HG03558 (cell line): ENCODE measurements around the gene PHTF2.

Experiments
- ATAC-seq: cut with Tn5 transposase; IDR thresholded peaks from one replicate; pipeline ENCODE4 v1.9.1; 2021; ENCODE audit warnings: moderate number of reproducible peaks; ENCODE audit not compliant: unreplicated experiment; ENCODE audit errors: extremely low read depth

The PHTF2 gene

GRCh38 chr7:77791336-77791735 is 7.2 kb upstream of the PHTF2 start:
- ATAC-seq = no peak

DNA sequence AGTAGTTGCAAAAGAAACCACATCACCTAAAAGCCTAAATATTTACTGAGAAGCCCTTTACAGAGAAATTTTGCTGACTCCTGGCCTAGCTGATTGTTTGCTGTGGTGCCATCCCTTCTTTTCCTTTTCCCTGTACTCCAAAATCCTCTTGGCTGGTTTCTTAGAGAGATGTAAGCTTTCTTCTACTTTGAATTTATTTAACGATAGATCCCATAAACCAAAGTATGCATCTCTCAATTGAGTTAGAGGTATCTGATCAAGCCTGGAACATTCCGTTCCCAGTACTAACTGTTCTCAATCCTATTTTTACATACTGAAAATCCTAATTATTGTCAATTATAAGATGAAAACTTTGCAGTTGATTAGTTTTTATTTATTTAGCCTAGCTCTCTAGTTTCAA is 6.6 kb upstream of the PHTF2 start:
- no peak for ATAC-seq

- no peak for ATAC-seq
These were observed 4.6 kb upstream of the PHTF2 start for GRCh38 chr7:77794000-77794399.

DNA sequence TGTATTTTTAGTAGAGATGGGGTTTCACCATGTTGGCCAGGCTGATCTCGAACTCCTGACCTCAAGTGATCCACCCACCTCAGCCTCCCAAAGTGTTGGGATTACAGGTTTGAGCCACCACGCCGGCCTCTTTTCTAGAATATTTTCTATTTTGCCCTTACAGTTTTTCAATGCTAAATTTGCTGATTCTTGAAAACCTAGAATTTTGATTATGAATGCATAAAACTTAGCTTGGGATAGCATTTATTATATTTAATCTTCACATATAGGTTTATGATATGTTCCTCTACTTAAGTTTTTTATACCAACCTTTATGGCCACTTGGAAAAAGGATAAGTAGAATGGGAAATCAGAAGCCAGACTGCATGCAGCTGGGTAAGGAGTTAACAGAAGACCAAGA is 2.5 kb upstream of the PHTF2 start:
- no peak for ATAC-seq

DNA sequence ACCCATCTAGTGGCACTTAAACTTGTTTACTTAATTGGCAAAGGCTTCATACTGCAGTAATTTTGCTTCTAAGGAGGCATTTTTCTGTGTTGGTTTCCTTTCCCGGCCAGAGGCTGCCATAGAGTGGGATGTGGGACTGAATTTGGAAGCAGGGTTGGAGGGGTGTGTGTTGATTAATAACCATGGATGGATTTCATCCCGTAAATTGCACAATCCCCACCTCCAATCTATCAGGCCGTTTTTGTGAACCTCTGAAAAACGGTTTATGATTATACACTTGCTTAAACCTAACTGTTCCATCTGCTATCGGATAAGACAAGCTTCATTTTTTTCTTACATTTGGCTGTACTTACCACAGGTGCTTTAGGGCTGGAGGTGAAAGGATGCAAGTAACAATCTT is 1.6 kb upstream of the PHTF2 start:
- ATAC-seq = no peak

DNA sequence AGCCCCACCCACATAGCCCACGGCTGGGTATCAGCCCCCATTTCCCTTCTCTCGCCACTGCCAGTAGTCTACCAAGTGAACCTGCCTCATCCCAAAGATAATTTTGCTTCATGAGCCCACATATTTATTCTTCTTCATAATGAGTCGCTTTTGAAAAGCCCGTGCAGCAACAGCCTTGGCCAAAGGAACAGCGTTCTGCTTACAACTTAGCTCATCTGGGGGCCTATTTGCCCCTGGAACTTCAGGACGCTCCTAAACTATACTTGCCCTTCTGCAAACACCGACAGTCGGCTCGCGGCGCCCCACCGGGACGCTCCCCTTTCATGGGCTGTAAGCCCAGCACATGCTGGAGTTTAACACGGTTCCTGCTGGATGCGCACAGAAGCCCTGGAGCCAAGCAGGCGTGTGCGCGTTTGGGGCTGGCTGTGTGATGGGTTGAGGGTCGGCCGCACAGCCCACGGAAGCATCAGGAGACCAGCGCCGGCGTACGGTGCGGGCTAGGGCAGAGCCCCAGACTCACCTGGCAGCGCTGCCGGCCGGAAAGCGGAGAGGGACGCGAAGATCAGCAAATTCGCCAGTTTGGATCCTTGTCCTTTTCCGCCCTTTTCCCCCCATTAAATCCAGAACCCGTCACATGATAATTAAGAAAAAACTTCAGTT is 709 bp upstream of the PHTF2 start:
- peak; percentile 4 for ATAC-seq

GRCh38 chr7:77799078-77799964 is 748 bp downstream of the PHTF2 start:
- ATAC-seq = no peak

GRCh38 chr7:77800158-77800557 is 1.6 kb downstream of the PHTF2 start:
- ATAC-seq = no peak

DNA sequence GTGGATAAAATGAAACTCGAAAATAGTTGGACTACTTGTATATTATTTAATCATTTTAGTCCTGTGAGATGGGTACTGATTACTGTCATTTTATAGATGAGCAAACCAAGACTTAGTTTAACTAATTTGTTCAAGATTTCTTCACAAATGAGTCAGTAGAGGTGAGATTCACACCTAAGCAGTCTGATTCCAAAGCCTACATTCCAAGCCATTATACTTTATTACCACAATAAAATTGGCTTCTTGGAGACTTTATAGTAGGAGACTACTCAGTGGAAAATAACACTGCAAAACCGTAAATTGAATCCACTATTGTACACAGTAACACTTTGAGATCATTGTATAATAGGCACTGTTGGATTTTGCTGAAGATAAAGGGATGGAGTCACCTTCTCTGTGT is 2.2 kb downstream of the PHTF2 start:
- no peak for ATAC-seq

GRCh38 chr7:77802557-77803405 is 4.2 kb downstream of the PHTF2 start:
- ATAC-seq = no peak

GRCh38 chr7:77806425-77806824 is 7.9 kb downstream of the PHTF2 start:
- no peak for ATAC-seq

GRCh38 chr7:77808517-77808916 is 9.9 kb downstream of the PHTF2 start:
- ATAC-seq = no peak

- ATAC-seq = no peak
These were observed 13.1 kb downstream of the PHTF2 start for GRCh38 chr7:77811516-77812289.

GRCh38 chr7:77812290-77812685 is 13.7 kb downstream of the PHTF2 start:
- no peak for ATAC-seq

- ATAC-seq = no peak
These were observed 14.6 kb downstream of the PHTF2 start for GRCh38 chr7:77813180-77813579.

GRCh38 chr7:77819021-77819420 is 20.4 kb downstream of the PHTF2 start:
- ATAC-seq = no peak

GRCh38 chr7:77820967-77821366 is 22.4 kb downstream of the PHTF2 start:
- ATAC-seq = no peak

DNA sequence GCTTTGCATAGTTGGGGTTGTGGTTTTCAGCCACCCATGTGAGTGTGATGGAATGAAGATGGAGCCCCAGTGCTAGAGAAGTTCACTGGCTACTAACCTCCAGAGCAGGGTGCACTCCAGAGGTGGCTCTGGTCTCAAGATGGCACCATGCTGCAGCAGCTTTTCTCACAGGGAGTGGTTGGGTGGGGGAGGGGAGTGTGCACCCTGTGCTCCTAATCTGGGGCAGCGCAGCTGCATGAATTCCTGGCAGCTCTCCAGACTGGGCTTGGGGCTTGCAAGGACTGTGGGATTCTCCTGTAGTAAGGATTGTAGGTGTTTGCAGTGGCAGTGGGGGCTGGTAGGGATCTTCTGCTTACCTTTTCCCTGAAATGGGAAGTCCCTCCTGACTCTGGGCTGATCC is 23.7 kb downstream of the PHTF2 start:
- ATAC-seq = no peak

DNA sequence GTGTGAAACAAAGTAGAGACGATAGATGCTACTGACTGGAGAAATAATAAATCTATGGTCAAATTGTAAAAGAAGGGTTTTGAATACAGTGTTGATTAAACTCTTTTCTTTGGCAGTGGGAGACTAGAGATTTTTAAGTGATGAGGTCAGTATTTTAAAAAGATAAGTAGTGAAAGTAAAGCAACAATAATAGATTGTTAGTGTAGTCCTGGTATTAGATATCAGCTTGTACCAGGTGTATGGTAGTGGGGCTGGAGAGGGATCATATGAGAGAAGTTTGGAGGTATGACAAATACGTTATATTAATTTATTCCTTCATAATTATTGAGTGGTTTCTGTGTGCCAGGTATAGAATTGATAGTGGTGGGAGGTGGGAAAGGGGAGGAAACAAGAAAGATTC is 25.2 kb downstream of the PHTF2 start:
- ATAC-seq = no peak

- no peak for ATAC-seq
These were observed 26.1 kb downstream of the PHTF2 start for GRCh38 chr7:77824636-77825035.
